C4-2B (cell line): ENCODE results near the gene KICS2.

Source experiments
- CTCF ChIP-seq: fragments of 450-650 bp; conservative IDR thresholded peaks from 2 replicates; pipeline ENCODE4 v1.5.1; 2017; ENCODE audit warnings: mild to moderate bottlenecking
- ZFX ChIP-seq: fragments of 450-650 bp; IDR thresholded peaks from 2 replicates; pipeline ENCODE4 v1.6.1; 2017

GRCh38 chr12:64187370-64187769, 34.7 kb downstream of the KICS2 start:
- TF ChIP-seq ZFX (no peak), CTCF (no peak)
